ENCODE measurements around the gene DEDD2.

GRCh38 chr19:42208612-42209011 is 8.9 kb downstream of the DEDD2 start:
- TF ChIP-seq TAF1 (IDR thresholded peaks at IDR 0.05; ENCODE audit: borderline replicate concordance, low read depth, low read length): no peak
- no peak for TF ChIP-seq POLR2A (IDR thresholded peaks at IDR 0.05; ENCODE audit: low read depth, low read length)
- no peak for TF ChIP-seq POLR2AphosphoS5 (IDR thresholded peaks at IDR 0.05; ENCODE audit: low read depth, low read length)

All from GM12892 (cell line).